HG02981 (cell line): ENCODE measurements around the gene NELFCD.
A peak's percentile ranks its signal among the peaks of the same experiment; 100 is the strongest.
"Not testable (repeated sequence)": the region's sequence is repeated elsewhere in the genome, so short reads cannot be mapped to it uniquely, and the experiment has no call there.

ENCODE experiments used
- ATAC-seq: cut with Tn5 transposase; IDR thresholded peaks from one replicate; pipeline ENCODE4 v1.9.1; 2021; ENCODE audit warnings: mild to moderate bottlenecking, moderate library complexity; ENCODE audit not compliant: unreplicated experiment

NELFCD gene

GRCh38 chr20:59007665-59008511, 26.8 kb downstream of the NELFCD start:
- ATAC-seq: peak; percentile 30

GRCh38 chr20:59008715-59009336, 27.8 kb downstream of the NELFCD start:
- no peak for ATAC-seq

GRCh38 chr20:59010321-59010994, 29.4 kb downstream of the NELFCD start:
- no peak for ATAC-seq

GRCh38 chr20:59010995-59011873, 30.2 kb downstream of the NELFCD start:
- ATAC-seq: no peak

- ATAC-seq: not testable (repeated sequence)
Measured at GRCh38 chr20:59011874-59012157, 30.8 kb downstream of the NELFCD start.

- ATAC-seq: no peak
Measured at GRCh38 chr20:59013031-59013951, 32.2 kb downstream of the NELFCD start.

- no peak for ATAC-seq
Measured at GRCh38 chr20:59013959-59014608, 33.0 kb downstream of the NELFCD start.

GRCh38 chr20:59014680-59015389, 33.8 kb downstream of the NELFCD start:
- no peak for ATAC-seq

GRCh38 chr20:59015411-59015810, 34.4 kb downstream of the NELFCD start:
- ATAC-seq: no peak

- ATAC-seq: no peak
Measured at GRCh38 chr20:59015812-59016711, 35.0 kb downstream of the NELFCD start.

- ATAC-seq: no peak
Measured at GRCh38 chr20:59016795-59017492, 35.9 kb downstream of the NELFCD start.

GRCh38 chr20:59017493-59018231, 36.6 kb downstream of the NELFCD start:
- ATAC-seq: no peak

- no peak for ATAC-seq
Measured at GRCh38 chr20:59018817-59019216, 37.8 kb downstream of the NELFCD start.

- ATAC-seq: no peak
Measured at GRCh38 chr20:59019217-59019616, 38.2 kb downstream of the NELFCD start, which contains the start of gene TUBB1. Gene TUBB1 (plus strand): TSS chr20:59019429. CDS start chr20:59019523, 94 bp downstream.

- ATAC-seq: no peak
Measured at GRCh38 chr20:59020938-59021551, 40.0 kb downstream of the NELFCD start.

- ATAC-seq: no peak
Measured at GRCh38 chr20:59022754-59023153, 41.7 kb downstream of the NELFCD start.
